Tibial nerve (tissue), 4 donors: ENCODE data around the gene KIAA1191. TPM values are rescaled to one million over a fixed set of nuclear protein-coding genes. Genes with fewer than 3 reads are reported as not detected.

ENCODE experiments used
- DNase-seq, 2 donors: peaks; one replicate each; pipeline ENCODE4 v3.0.0-alpha.2; 2019; ENCODE audit warnings: low spot score in 2 of 2
- H3K27ac ChIP-seq, 4 donors: fragments of 200-600 bp; sonication (generic) in 3 of 4; one replicate each; pipeline ENCODE4 v1.5.1; 2017 to 2019; ENCODE audit warnings: mild to moderate bottlenecking in 1 of 4
- H3K27me3 ChIP-seq, 2 donors: fragments of 200-600 bp; sonication (generic) in 1 of 2; one replicate each; pipeline versions ENCODE4 v1.5.1 to v1.6.0; 2017 to 2019
- H3K36me3 ChIP-seq, 3 donors: fragments of 200-600 bp; sonication (generic); one replicate each; pipeline ENCODE4 v1.5.1; 2018 to 2019
- H3K4me1 ChIP-seq, 4 donors: fragments of 200-600 bp; sonication (generic) in 3 of 4; one replicate each; pipeline ENCODE4 v1.5.1; 2017 to 2019
- H3K4me3 ChIP-seq, 4 donors: fragments of 200-600 bp; sonication (generic) in 3 of 4; one replicate each; pipeline ENCODE4 v1.5.1; 2017 to 2019; ENCODE audit warnings: mild to moderate bottlenecking in 1 of 4, moderate library complexity in 1 of 4
- H3K9me3 ChIP-seq, 4 donors: fragments of 200-600 bp; sonication (generic) in 3 of 4; one replicate each; pipeline ENCODE4 v1.5.1; 2017 to 2019
- CTCF ChIP-seq, 5 experiments: fragments of 200-600 bp in 3 of 5; fragments of 450-650 bp in 2 of 5; sonication (generic) in 3 of 5; IDR thresholded peaks; one replicate each; pipeline ENCODE4 v1.5.1; 2016 to 2019; ENCODE audit warnings: antibody characterized with exemption in 5 of 5, mild to moderate bottlenecking in 3 of 5, moderate library complexity in 2 of 5
- EP300 ChIP-seq, 2 donors: sonication (generic); formaldehyde crosslinking; IDR thresholded peaks; one replicate each; pipeline ENCODE4 v1.6.1; 2017; ENCODE audit warnings: antibody characterized with exemption in 2 of 2, mild to moderate bottlenecking in 1 of 2
- POLR2A ChIP-seq, 2 donors: fragments of 450-650 bp; IDR thresholded peaks; one replicate each; pipeline ENCODE4 v1.6.1; 2017; ENCODE audit warnings: antibody characterized with exemption in 2 of 2, mild to moderate bottlenecking in 2 of 2, moderate library complexity in 2 of 2
- WGBS, 2 donors: methylation state at CpG; one replicate each; pipeline ENCODE4 v1.1.5; 2018; 5-methylcytosine and 5-hydroxymethylcytosine counted together
- total RNA-seq, 4 donors: library from RNA; depleted of rRNA; stranded (reverse); fragments of >200 nt; gene quantifications; one replicate each; pipeline ENCODE4 v1.1.0, GENCODE V29; 2016

The KIAA1191 gene
- total RNA-seq, 4 donors from 2014 or later: 77.9 to 91.3 (median 90.0) TPM

DNA sequence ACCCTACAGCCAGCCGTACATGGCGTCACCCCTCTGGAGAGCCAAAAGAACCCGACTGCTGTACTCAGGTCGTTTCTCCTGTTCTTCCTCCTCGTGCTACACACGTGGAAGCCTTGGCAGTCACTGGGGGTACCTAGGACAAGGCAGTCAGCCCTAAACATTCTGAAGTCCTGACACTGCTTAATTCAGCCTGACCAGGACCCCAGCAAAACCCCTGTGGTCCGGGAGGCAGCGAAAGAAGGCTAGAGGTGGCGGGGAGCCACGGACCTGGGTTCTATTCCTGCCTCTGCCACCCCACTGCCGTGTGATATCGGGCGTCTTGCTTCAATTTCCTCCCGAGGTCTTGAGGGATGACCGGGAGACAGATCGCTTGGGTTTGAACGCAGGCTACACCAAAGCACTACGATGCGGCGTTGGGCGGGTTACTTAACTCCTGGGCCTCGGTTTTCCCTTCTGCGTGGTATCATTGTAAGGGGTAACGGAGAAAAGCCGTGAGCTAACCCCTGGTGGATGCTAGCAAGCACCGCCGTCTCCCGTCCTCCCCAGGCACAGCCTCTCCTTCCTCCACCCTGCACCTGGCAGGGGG lies 3.3 kb upstream of the KIAA1191 start:
- peaks cover 0 to 28% (median 0%) of the 10 kb centered on the region in 3 donors for H3K36me3 ChIP-seq
- WGBS, 2 donors: 27 to 32% methylated on average over 24 to 27 of the region's 28 CpGs
- no peak for DNase-seq
- H3K4me3 ChIP-seq: peak overlapping the region; percentile 61 to 92 (median 82)
- peaks cover 0 to 27% (median 14%) of the 10 kb centered on the region in 4 donors for H3K4me1 ChIP-seq
- H3K27me3 ChIP-seq: no peaks in the 10 kb centered on the region
- H3K27ac ChIP-seq: peak overlapping the region; percentile 63 to 87 (median 82)
- H3K9me3 ChIP-seq: no peaks in the 10 kb centered on the region
- no peak for TF ChIP-seq EP300 (IDR thresholded peaks at IDR 0.05)
- no peak for TF ChIP-seq CTCF (IDR thresholded peaks at IDR 0.05)
- TF ChIP-seq POLR2A (IDR thresholded peaks at IDR 0.05): no peak

GRCh38 chr5:176362233-176362490 lies 598 bp upstream of the KIAA1191 start:
- no peaks in the 10 kb centered on the region for H3K9me3 ChIP-seq
- H3K27me3 ChIP-seq: no peaks in the 10 kb centered on the region
- no peak for DNase-seq
- WGBS, 2 donors: 67 to 75% methylated on average over 8 of the region's 8 CpGs
- peaks cover 0 to 20% (median 0%) of the 10 kb centered on the region in 3 donors for H3K36me3 ChIP-seq
- TF ChIP-seq EP300 (IDR thresholded peaks at IDR 0.05) (no peak), CTCF (IDR thresholded peaks at IDR 0.05) (no peak), POLR2A (IDR thresholded peaks at IDR 0.05) (no peak)
- H3K27ac ChIP-seq: peak overlapping the region in 3 of 4 donors; percentile 22 to 89 (median 79)
- H3K4me3 ChIP-seq: peak overlapping the region; percentile 65 to 99 (median 78)
- peaks cover 0 to 49% (median 14%) of the 10 kb centered on the region in 4 donors for H3K4me1 ChIP-seq

DNA sequence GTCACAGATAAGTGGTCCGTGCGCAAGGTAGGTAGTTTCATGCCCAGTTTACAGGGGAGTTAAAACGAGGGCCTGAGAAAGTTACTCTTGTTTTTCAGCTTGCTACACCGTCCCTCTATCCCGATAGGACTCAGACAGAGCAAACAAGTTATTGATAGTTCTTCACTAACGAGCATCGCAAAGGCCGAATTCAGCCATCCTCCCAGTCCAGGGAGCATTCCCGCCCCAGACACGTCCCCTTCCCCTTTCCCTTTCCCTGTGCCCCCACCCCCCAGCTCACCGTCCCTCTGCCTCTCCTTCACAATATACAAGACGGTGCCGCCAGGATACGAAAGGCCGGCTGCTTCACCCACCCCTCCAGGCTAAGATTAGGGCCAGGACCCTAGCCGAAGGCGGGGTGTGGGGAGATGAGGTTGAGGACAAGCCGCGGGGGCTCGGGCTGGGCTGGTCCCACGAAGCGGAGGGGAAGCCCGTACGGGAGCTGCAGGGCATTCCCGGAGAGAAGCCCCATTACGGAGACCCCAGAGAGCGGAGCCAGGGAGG lies 599 bp downstream of the KIAA1191 start:
- Histone ChIP-seq H3K4me3 (peak overlapping the region; percentile 65 to 99 (median 78)), H3K9me3 (no peaks in the 10 kb centered on the region), H3K36me3 (peaks cover 0 to 31% (median 0%) of the 10 kb centered on the region in 3 donors), H3K27ac (peak overlapping the region; percentile 22 to 89 (median 82)), H3K4me1 (peaks cover 0 to 41% (median 14%) of the 10 kb centered on the region in 4 donors), H3K27me3 (no peaks in the 10 kb centered on the region)
- DNase-seq: peak in 1 of 2 donors; percentile 9
- WGBS, 2 donors: 2 to 3% methylated on average over 26 to 27 of the region's 27 CpGs
- TF ChIP-seq EP300 (IDR thresholded peaks at IDR 0.05): no peak
- no peak for TF ChIP-seq POLR2A (IDR thresholded peaks at IDR 0.05)
- TF ChIP-seq CTCF (IDR thresholded peaks at IDR 0.05): no peak

GRCh38 chr5:176359658-176360057 lies 1.9 kb downstream of the KIAA1191 start:
- peaks cover 0 to 39% (median under 1%) of the 10 kb centered on the region in 3 donors for H3K36me3 ChIP-seq
- 61 to 68% methylated on average over 4 of the region's 4 CpGs for WGBS, 2 donors
- TF ChIP-seq POLR2A (IDR thresholded peaks at IDR 0.05) (no peak), CTCF (IDR thresholded peaks at IDR 0.05) (no peak), EP300 (IDR thresholded peaks at IDR 0.05) (no peak)
- no peak overlapping the region for H3K4me3 ChIP-seq
- no peaks in the 10 kb centered on the region for H3K27me3 ChIP-seq
- DNase-seq: no peak
- no peak overlapping the region for H3K27ac ChIP-seq
- peaks cover 0 to 37% (median 12%) of the 10 kb centered on the region in 4 donors for H3K4me1 ChIP-seq
- no peaks in the 10 kb centered on the region for H3K9me3 ChIP-seq

DNA sequence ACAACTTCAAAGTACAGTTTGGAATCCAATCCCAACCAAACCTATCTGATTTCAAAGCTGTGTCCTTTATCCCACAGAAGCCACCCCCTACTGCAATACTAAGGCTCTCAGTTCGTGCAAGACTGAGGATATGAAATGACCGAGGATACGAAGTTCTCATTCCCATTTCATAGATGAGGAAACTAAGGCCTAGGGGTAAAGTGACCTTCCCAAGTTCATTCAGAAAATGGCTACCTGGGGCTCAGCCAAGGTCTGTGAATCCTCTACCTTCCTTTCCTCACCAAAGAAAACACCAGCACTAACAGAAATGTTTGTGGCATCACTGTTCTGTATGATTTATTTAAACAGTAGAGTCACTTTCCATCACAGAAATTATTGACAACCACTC lies 5.4 kb downstream of the KIAA1191 start:
- WGBS, 2 donors: 84 to 85% methylated on average over 3 of the region's 3 CpGs
- no peak overlapping the region for H3K4me3 ChIP-seq
- H3K27me3 ChIP-seq: no peaks in the 10 kb centered on the region
- no peak for DNase-seq
- no peak overlapping the region for H3K27ac ChIP-seq
- H3K9me3 ChIP-seq: no peaks in the 10 kb centered on the region
- H3K36me3 ChIP-seq: peaks cover 0 to 73% (median 20%) of the 10 kb centered on the region in 3 donors
- H3K4me1 ChIP-seq: peaks cover 0 to 32% (median 10%) of the 10 kb centered on the region in 4 donors
- no peak for TF ChIP-seq EP300 (IDR thresholded peaks at IDR 0.05)
- no peak for TF ChIP-seq POLR2A (IDR thresholded peaks at IDR 0.05)
- TF ChIP-seq CTCF (IDR thresholded peaks at IDR 0.05): no peak
